Skeletal muscle tissue (tissue), 4 donors: ENCODE measurements around the gene RRAGB. TPM values are rescaled to one million over a fixed set of nuclear protein-coding genes. Genes with fewer than 3 reads are reported as not detected.
A peak's percentile ranks its signal among the peaks of the same experiment; 100 is the strongest.
"Not testable (repeated sequence)": the region's sequence is repeated elsewhere in the genome, so short reads cannot be mapped to it uniquely, and the experiment has no call there.

Experiments used
- H3K27ac ChIP-seq: one replicate; pipeline ENCODE4 v1.7.0; 2013; ENCODE audit warnings: mild to moderate bottlenecking, low read depth, low read length, inconsistent platforms
- H3K27me3 ChIP-seq, 3 donors: one replicate each; pipeline ENCODE4 v1.7.0; 2013; ENCODE audit warnings: low read length in 3 of 3; ENCODE audit not compliant: control insufficient read depth in 3 of 3, insufficient read depth in 3 of 3
- H3K36me3 ChIP-seq, 3 donors: one replicate each; pipeline ENCODE4 v1.7.0; 2013; ENCODE audit warnings: low read length in 3 of 3; ENCODE audit not compliant: control insufficient read depth in 3 of 3, insufficient read depth in 3 of 3
- H3K4me1 ChIP-seq, 3 donors: one replicate each; pipeline ENCODE4 v1.7.0; 2013; ENCODE audit warnings: low read length in 3 of 3, mild to moderate bottlenecking in 3 of 3; ENCODE audit not compliant: control insufficient read depth in 3 of 3, insufficient read depth in 3 of 3
- H3K4me3 ChIP-seq, 3 donors: one replicate each; pipeline ENCODE4 v1.7.0; 2013; ENCODE audit warnings: low read length in 3 of 3
- H3K9ac ChIP-seq, 3 donors: one replicate each; pipeline ENCODE4 v1.7.0; 2013; ENCODE audit warnings: low read length in 3 of 3, mild to moderate bottlenecking in 3 of 3, moderate library complexity in 2 of 3, low read depth in 1 of 3
- H3K9me3 ChIP-seq, 3 donors: one replicate each; pipeline ENCODE4 v1.7.0; 2013; ENCODE audit warnings: low read length in 3 of 3; ENCODE audit not compliant: control insufficient read depth in 3 of 3
- total RNA-seq: library from RNA; depleted of rRNA; stranded (reverse); fragments of >200 nt; gene quantifications from one replicate; pipeline ENCODE4 v1.2.3, GENCODE V29; 2014
- donor health status: Osteomylitis.

Gene RRAGB
- total RNA-seq, 1 donor from 2014 or later: 25.6 TPM

DNA sequence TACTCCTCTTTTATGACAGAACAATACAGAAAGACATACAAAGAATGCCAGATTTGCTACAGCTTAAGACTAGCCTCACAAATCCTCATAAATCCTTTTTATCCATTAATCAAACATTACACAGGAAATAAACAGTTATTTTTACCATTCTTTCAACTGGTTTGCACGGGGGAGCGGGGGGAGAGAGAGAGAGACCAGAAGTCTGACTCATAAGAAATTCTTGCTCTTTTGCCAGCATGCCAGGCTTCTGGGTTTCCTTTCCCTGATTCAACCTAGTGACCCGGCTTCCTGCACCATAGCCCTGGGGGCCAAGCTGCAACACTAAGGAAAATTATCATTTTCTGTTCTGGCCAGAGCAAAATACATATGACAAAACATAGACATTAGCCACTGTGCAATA is 6.8 kb upstream of the RRAGB start:
- no peak overlapping the region for H3K4me3 ChIP-seq
- H3K9ac ChIP-seq: no peak overlapping the region
- H3K27me3 ChIP-seq: no peaks in the 10 kb centered on the region
- H3K36me3 ChIP-seq: no peaks in the 10 kb centered on the region
- peaks cover 0 to 2% (median 0%) of the 10 kb centered on the region in 3 donors for H3K9me3 ChIP-seq
- H3K27ac ChIP-seq: no peak overlapping the region
- no peaks in the 10 kb centered on the region for H3K4me1 ChIP-seq

DNA sequence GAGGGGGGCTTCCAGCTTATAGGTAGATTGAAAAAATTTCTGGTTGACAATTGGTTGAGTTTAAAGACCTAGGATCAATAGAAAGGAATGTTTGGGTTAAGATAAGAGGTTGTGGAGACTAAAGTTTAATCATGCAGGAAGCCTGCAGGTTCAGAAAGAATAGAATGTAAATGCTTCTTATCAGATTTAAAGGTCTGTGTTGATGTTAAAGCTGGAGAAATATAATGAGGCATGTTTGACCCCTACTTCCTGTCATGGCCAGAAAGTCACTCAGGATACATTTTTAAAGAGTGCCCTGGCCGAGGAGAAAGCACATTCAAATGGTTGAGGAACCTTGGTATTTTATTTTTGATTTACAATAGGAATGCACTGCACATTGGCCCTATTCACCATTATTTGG is 3.9 kb upstream of the RRAGB start:
- no peaks in the 10 kb centered on the region for H3K27me3 ChIP-seq
- no peaks in the 10 kb centered on the region for H3K9me3 ChIP-seq
- H3K36me3 ChIP-seq: no peaks in the 10 kb centered on the region
- H3K4me1 ChIP-seq: peaks cover 0 to 2% (median 2%) of the 10 kb centered on the region in 3 donors
- no peak overlapping the region for H3K4me3 ChIP-seq
- H3K9ac ChIP-seq: no peak overlapping the region
- no peak overlapping the region for H3K27ac ChIP-seq

DNA sequence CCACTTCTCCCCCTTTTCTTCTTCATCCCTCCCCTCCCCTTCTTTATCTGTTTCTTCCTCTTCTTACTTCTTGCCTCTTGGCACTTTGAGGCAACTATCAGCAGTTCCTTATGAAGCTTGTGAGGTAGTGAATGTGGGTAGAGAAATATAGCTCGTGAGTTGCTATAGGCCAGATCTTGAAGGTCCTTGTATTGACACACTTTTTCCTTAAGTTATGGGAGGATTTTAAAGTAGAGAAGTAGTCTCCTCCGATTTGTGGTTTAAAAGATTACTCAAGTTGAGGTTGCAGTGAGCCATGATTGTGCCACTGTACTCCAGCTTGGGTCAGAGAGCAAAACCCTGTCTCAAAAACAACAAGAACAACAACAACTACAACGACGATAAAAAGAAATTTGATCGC is 3.4 kb upstream of the RRAGB start:
- Histone ChIP-seq H3K9ac (no peak overlapping the region), H3K36me3 (peaks cover 0 to 1% (median 0%) of the 10 kb centered on the region in 3 donors), H3K4me3 (no peak overlapping the region), H3K27ac (no peak overlapping the region), H3K9me3 (no peaks in the 10 kb centered on the region), H3K27me3 (no peaks in the 10 kb centered on the region), H3K4me1 (peaks cover under 1 to 2% (median 2%) of the 10 kb centered on the region in 3 donors)

DNA sequence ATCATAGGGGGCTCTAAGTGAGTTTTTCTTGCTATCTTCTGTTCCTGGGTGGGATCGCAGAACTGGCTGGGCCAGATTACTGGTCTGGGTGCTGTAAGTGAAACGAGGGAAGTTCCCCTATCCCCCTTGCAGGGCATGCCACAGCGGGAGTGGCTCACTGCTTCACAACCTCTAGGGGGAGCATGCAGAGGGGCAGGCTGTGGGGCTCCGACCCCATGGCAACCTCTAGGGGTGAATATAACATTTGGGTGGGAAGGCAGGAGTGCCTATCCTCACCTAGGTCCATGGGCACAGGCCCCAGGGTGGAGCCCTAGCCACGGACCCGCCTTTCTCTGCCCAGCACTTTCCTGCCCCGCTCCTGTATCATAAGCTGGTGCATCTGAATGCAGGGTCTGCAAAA is 1.7 kb upstream of the RRAGB start:
- Histone ChIP-seq H3K27me3 (no peaks in the 10 kb centered on the region), H3K4me1 (peaks cover 2 to 8% (median 3%) of the 10 kb centered on the region in 3 donors), H3K9ac (no peak overlapping the region), H3K4me3 (no peak overlapping the region), H3K27ac (no peak overlapping the region), H3K36me3 (peaks cover 0 to 9% (median 0%) of the 10 kb centered on the region in 3 donors), H3K9me3 (no peaks in the 10 kb centered on the region)

DNA sequence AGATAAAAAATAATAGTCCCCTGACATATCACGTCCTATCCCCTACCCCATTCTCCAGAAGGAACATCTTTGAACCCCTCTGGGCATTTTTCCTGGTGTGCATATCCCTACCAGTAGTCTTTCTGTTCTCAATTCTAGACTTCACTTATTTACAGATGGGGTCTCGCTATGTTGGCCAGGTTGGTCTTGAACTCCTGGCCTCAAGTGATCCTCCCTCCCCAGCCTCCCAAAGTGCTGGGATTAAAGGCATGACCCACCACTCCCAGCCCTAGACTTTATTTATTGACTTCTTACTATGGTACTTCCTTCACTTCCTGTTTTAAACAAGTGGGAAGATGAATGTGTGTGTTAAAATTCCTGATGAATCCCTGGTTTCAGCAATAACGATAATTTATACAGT is 612 bp upstream of the RRAGB start:
- Histone ChIP-seq H3K27me3 (no peaks in the 10 kb centered on the region), H3K36me3 (peaks cover 3 to 17% (median 3%) of the 10 kb centered on the region in 3 donors), H3K4me1 (peaks cover 2 to 8% (median 3%) of the 10 kb centered on the region in 3 donors), H3K27ac (peak overlapping the region; percentile 89), H3K4me3 (peak overlapping the region; percentile 30 to 92 (median 41)), H3K9ac (peak overlapping the region; percentile 68 to 88 (median 86)), H3K9me3 (no peaks in the 10 kb centered on the region)

DNA sequence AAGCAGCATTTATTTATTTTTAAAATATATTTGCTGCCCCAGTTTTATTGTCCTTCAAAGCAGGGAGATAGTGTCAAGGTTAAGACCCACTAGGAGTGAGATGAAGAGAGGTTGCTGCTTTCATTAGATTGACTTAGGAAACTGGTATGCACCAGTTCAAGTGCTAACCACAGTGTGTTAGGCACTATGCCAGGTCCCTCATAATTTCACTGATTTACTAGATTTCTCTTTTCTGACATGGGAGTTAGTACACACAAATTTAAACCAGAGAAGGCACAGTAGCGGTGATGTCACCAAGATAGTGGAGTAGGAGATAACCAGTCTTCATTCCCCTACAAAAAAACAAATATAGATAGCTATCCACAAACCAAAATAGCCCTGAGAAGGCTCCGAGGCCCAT is 14.3 kb downstream of the RRAGB start:
- H3K4me3 ChIP-seq: no peak overlapping the region
- H3K27me3 ChIP-seq: no peaks in the 10 kb centered on the region
- peaks cover 11 to 34% (median 31%) of the 10 kb centered on the region in 3 donors for H3K36me3 ChIP-seq
- no peak overlapping the region for H3K27ac ChIP-seq
- no peaks in the 10 kb centered on the region for H3K4me1 ChIP-seq
- no peaks in the 10 kb centered on the region for H3K9me3 ChIP-seq
- H3K9ac ChIP-seq: no peak overlapping the region

DNA sequence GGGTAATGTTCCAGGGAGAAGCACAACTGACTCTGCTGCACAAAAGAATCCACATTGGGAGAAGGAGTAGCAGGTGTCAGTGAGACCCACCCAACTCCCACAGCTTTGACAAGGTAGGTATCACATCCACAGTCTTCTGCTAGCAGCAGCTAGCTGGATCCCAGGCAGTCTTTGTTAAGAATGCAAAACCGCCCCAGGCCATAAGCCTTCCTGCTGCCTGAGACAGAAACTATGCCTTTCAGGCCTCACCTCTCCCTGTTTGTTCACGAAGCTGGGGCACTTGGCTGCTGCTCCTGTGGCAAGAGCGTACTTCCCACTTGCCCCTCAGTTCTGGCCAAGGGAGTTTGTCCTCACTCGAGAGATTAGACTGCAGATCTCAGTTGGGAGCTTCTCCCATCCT is 21.4 kb downstream of the RRAGB start:
- no peaks in the 10 kb centered on the region for H3K4me1 ChIP-seq
- H3K27me3 ChIP-seq: no peaks in the 10 kb centered on the region
- no peak overlapping the region for H3K27ac ChIP-seq
- no peak overlapping the region for H3K4me3 ChIP-seq
- no peaks in the 10 kb centered on the region for H3K9me3 ChIP-seq
- H3K36me3 ChIP-seq: peaks cover 4 to 36% (median 23%) of the 10 kb centered on the region in 3 donors
- H3K9ac ChIP-seq: no peak overlapping the region

DNA sequence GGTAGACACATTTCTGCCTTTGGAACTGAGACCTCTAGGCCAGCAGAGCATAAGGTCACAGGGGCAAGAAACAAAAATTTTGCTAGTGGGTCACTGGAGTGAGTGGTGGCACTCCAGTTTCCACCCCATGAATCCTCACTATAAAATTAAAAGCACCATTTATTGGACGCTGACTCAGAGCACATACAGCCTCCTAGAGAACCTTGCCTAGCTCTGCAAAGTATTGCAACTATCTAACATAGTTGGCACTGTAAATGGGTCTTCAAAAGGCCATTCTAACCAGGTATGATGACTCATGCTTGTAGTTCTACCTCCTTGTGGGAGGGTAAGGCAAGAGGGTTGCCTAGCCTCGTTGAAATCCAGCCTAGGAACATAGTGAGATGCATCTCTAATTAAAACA is 25.1 kb downstream of the RRAGB start:
- H3K4me3 ChIP-seq: no peak overlapping the region
- no peak overlapping the region for H3K9ac ChIP-seq
- H3K4me1 ChIP-seq: peaks cover 0 to 2% (median 0%) of the 10 kb centered on the region in 3 donors
- peaks cover 2 to 33% (median 19%) of the 10 kb centered on the region in 3 donors for H3K36me3 ChIP-seq
- H3K9me3 ChIP-seq: no peaks in the 10 kb centered on the region
- H3K27me3 ChIP-seq: no peaks in the 10 kb centered on the region
- H3K27ac ChIP-seq: no peak overlapping the region

DNA sequence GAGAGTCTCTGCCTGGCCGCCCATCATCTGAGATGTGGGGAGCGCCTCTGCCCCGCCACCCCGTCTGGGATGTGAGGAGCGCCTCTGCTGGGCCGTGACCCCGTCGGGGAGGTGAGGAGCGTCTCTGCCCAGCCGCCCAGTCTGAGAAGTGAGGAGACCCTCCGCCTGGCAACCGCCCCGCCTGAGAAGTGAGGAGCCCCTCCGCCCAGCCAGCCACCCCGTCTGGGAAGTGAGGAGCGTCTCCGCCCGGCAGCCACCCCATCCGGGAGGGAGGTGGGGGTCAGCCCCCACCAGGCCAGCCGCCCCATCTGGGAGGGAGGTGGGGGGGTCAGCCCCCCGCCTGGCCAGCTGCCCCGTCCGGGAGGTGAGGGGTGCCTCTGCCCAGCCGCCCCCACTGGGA is 30.9 kb downstream of the RRAGB start:
- H3K4me3 ChIP-seq, H3K9me3 ChIP-seq, H3K27ac ChIP-seq, H3K9ac ChIP-seq, H3K4me1 ChIP-seq, H3K27me3 ChIP-seq: not testable (repeated sequence)
- H3K36me3 ChIP-seq: peaks cover 0 to 14% (median 14%) of the 10 kb centered on the region in 3 donors

DNA sequence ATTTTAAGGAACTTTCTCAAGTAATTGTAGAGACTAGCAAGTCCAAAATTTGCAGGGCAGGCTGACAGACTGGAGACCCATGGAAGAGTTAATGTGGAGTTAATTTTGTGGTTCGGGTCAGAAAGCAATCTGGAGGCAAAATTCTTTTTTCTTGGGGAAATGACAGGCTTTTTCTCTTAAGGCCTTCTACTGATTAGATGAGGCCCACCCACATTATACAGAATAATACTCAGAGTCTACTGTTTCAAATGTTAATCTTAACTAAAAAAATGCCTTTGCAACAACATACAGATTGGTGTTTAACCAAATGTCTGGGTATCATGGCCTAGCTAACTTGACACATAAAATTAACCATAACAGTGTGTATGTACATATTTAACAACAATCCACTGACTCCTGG is 32.7 kb downstream of the RRAGB start:
- no peaks in the 10 kb centered on the region for H3K9me3 ChIP-seq
- H3K36me3 ChIP-seq: peaks cover 3 to 19% (median 14%) of the 10 kb centered on the region in 3 donors
- H3K4me1 ChIP-seq: no peaks in the 10 kb centered on the region
- H3K9ac ChIP-seq: no peak overlapping the region
- H3K27ac ChIP-seq: no peak overlapping the region
- no peak overlapping the region for H3K4me3 ChIP-seq
- no peaks in the 10 kb centered on the region for H3K27me3 ChIP-seq
